Stimulated activated CD8-positive, alpha-beta memory T cell treated with anti-CD3 and anti-CD28 coated beads, Interleukin-4, amount 100 ng/mL, for 1 hour (primary cell): ENCODE measurements around the gene TIMM10B.

Experiments
- DNase-seq, 2 donors: peaks; one replicate each; pipeline ENCODE4 v3.0.0-alpha.2; 2020; ENCODE audit warnings: low read depth in 2 of 2, low spot score in 1 of 2

Gene TIMM10B

GRCh38 chr11:6469599-6469998 lies 11.7 kb upstream of the TIMM10B start:
- DNase-seq = no peak

DNA sequence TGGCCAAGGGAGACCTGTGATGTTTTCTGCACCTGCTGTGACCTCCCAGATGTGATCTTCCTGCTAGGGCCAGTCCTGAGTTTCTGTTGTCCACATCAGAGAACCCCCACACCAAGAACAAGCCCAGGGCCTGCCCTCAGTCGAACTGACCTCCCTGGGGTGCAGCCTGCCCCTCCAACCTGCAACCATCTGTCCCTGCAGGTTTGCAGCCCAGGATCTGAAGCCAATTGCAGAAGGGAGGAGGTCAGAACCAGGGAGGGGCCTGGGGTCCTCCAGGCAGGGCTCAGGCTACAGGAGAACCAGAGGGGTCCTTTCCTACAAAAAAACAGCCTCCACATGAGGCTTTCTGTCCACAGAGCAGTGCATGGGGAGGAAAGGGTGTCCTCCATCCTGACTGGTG lies 8.4 kb upstream of the TIMM10B start:
- no peak for DNase-seq

DNA sequence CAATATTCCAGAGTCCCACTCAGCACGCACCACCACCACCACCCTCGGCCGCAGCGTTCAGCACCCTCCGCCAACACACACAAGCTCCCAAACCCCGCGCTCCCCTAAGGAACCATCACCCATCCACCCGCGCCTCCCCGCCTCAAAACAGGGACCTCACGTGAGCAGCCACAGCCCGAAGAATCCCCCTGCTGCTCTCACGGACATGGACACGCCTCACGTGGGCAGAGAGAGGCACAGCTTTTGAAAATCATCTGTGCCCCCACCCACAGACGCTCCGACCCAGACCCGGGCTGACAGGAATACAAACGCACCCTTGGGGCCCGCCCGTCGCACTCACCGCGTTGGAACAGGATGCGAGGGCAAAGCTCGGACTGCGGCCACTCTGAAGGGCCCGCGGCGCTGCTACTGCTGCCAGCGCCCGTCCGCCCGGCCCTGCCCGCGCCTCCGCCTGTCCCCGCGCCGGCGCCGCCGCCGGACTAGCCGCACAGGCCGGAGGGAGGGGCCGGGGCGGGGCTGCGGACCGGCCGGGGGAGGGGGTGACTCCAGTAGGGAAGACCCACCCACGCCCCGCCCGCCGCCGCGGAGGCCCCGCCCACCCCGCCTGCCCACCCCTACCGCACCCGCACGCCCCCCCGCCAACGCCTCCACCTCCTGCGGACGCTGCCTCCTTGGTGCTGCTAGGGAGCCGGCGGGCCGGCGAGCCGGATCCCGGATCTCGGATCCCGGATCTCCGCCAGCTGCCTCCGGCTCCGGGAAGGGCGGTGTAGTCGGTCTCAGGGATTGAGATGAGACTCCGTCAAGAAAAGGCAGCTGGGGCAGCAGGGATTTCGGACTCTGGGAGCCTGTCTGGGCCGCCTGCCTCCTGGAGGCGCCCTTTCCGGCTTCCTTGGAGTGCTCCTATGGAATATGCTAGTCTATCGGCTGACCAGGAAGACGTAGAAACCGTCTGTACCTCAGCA lies 7.6 kb upstream of the TIMM10B start, which contains the start of gene TRIM3:
Gene TRIM3, minus strand, starts transcription at position 491 of the 962 bp plus-strand sequence. CDS start 8,246 bp downstream, outside the sequence.
- peak; percentile 56 to 64 for DNase-seq

DNA sequence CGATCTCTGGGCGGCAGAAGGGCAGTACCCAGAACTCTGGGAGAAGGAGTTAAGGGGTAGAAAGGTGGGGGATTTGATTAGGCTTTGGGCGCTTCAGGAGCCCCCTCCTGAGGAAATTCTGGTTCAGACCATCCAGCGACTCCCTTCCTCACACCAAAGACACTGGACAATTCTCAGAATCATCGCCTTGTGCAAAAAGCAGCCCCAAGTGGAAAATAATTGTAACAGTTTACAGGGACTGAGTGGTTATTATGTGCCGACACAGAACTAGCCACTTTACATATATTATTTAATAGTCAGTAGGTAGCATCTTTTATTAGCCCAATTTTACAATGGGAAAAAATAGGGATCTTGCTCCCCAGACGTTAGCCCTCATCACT lies 6.9 kb upstream of the TIMM10B start:
- DNase-seq = no peak

GRCh38 chr11:6474806-6475500 lies 6.3 kb upstream of the TIMM10B start:
- DNase-seq = no peak

DNA sequence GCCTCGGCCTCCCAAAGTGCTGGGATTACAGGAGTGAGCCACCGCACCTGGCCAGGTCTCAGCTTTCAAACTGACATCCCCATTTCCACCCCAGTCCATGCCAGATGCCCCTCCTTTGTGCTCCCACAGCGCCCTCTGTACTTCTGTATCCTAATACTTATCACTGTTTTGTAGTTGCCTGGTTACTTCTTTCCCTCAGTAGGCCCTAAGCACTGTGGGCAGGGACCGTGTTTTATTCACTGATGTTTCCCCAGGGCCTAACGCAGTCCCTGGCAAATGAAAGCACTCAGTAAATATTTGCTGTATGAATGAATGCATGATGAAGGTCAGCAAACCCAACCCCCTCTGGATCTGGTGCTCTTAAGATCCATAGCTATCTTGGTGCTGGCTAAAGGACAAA lies 5.4 kb upstream of the TIMM10B start:
- DNase-seq = no peak

- DNase-seq = no peak
Observed at GRCh38 chr11:6476571-6476970, 4.7 kb upstream of the TIMM10B start.

- no peak for DNase-seq
Observed at GRCh38 chr11:6480299-6480914, 894 bp upstream of the TIMM10B start.

- DNase-seq = no peak
Observed at GRCh38 chr11:6481924-6482275, 599 bp downstream of the TIMM10B start.

DNA sequence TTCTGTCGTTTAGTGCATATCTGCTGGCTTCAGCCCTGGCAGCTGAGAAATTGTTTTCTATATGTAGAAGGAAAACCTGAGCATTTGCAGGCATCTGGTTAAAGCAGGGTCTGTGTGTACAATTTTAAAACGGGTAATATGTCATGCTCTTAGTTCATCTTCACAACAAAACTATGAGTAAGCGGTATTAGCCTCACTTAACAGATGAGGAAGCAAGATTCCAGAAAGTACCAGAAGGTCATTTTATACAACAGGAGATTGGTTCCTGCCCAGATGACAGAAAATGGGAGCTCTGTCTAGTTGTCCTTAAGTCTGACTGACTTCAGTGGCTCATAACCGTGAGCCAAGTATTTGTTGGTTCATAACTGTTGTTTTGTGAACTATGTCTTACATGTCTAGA lies 1.1 kb downstream of the TIMM10B start:
- no peak for DNase-seq

DNA sequence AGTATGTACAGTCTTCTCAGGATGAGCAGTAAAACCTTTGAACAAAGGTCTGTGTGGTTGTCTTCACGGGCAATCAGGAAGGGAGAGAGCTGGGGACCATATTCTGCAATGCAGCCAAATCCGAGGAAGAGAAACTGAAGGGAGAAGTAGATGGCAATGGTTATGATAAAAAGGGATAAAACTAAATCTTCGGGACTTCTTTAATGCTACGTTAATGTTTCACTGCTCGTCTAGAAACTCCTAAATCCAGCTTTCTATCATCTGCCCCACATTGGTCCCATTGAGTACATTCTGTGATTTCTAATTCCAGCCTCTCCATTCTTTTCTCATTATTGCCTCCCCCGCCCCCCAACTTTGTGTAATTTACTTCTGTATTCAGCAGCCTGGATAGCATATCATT lies 1.7 kb downstream of the TIMM10B start:
- DNase-seq = no peak

- no peak for DNase-seq
Observed at GRCh38 chr11:6485661-6486060, 4.4 kb downstream of the TIMM10B start.

- DNase-seq = no peak
Observed at GRCh38 chr11:6486256-6486655, 5.0 kb downstream of the TIMM10B start.

DNA sequence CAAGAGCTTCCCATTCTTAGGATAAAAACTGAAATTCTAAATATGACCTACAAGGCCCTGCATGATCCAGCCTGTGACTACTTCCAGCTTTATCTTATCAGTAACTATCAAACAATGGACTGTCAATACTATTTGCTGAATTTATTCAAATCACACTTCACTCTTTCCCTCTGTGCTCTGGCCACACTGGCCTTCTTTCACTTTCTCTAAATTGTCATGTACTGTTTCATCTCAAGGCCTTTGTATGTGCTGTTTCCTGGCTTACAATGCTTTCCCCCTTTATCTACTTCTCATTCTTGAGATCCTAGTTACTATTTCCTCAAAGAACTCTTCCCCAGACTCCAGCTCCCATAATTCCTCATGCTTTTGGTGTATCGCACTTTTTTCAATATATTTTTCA lies 5.6 kb downstream of the TIMM10B start:
- DNase-seq = no peak

- DNase-seq = no peak
Observed at GRCh38 chr11:6488342-6488741, 7.0 kb downstream of the TIMM10B start.

GRCh38 chr11:6488821-6489220 lies 7.5 kb downstream of the TIMM10B start:
- DNase-seq = no peak

GRCh38 chr11:6489306-6489705 lies 8.0 kb downstream of the TIMM10B start:
- no peak for DNase-seq

GRCh38 chr11:6497069-6497839 lies 16.0 kb downstream of the TIMM10B start, which contains the start of gene DNHD1:
Gene DNHD1, plus strand, starts transcription at chr11:6497280. Its CDS starts 936 bp downstream, at chr11:6498216.
- DNase-seq = no peak

- no peak for DNase-seq
Observed at GRCh38 chr11:6498121-6498520, 16.8 kb downstream of the TIMM10B start.

DNA sequence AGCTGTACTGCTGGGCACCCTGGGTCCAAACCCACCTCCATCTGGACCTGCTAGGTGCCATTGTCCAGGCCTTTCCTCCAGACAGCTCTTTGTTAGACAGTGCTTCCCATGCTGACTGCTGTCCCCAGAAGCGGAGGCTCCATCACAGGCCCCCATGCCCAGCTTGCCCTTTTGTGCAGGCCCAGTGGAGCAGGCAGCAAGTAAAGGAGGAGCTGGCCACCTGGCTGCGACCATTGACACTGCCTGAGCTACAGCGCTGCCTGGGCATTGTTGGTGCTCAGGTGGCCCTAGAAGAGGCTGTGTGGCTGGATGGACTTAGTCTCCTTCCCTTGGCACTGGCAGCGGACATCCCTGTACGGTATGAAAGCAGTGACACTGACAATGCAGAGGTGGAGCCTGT lies 17.2 kb downstream of the TIMM10B start:
- DNase-seq = no peak

DNA sequence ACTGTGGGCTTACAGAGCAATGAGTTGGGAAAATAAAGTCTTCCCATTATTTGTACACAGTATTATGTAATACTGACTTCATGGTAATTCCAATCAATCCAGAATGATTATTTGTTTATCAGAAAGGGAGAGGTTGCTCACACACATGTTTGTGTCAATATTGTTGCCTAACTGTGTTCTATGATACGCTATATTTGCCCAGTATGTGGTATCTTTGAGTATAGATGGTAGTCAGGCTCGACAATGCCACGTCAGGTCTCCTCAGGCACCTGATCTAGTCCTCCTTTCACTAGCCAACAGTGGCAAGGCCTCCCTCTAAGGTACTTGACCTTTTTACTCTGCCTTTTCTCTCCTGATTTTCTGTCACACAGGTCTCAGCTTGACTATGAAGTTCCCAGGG lies 21.1 kb downstream of the TIMM10B start:
- no peak for DNase-seq
